Liver (tissue), 3 donors: ENCODE results near the gene TRMT61A.

Source experiments
- CTCF ChIP-seq: fragments of 150-350 bp; IDR thresholded peaks from 2 replicates; pipeline ENCODE4 v1.5.1; 2017; ENCODE audit warnings: improper control_type of control experiment, low read depth, low read length; ENCODE audit not compliant: missing input control
- EGR1 ChIP-seq, 2 donors: IDR thresholded peaks; 2 replicates each; pipeline ENCODE4 v1.6.1; 2016 to 2018; ENCODE audit warnings: antibody characterized with exemption in 2 of 2, low read depth in 2 of 2
- JUND ChIP-seq, 2 donors: IDR thresholded peaks; 2 replicates each; pipeline ENCODE4 v1.6.1; 2016; ENCODE audit warnings: antibody characterized with exemption in 2 of 2
- NR2F2 ChIP-seq: IDR thresholded peaks from 2 replicates; pipeline ENCODE4 v1.6.1; 2016; ENCODE audit warnings: antibody characterized with exemption
- RAD21 ChIP-seq, 2 donors: IDR thresholded peaks; 2 replicates each; pipeline ENCODE4 v1.6.1; 2016; ENCODE audit warnings: antibody characterized with exemption in 2 of 2, mild to moderate bottlenecking in 2 of 2
- RXRA ChIP-seq, 2 donors: IDR thresholded peaks; 2 replicates each; pipeline ENCODE4 v1.6.1; 2017 to 2018; ENCODE audit warnings: antibody characterized with exemption in 2 of 2, mild to moderate bottlenecking in 1 of 2
- SP1 ChIP-seq: IDR thresholded peaks from 2 replicates; pipeline ENCODE4 v1.6.1; 2018; ENCODE audit warnings: antibody characterized with exemption, mild to moderate bottlenecking
- TF ChIP-seq, protein P1 (sequence below): IDR thresholded peaks from 2 replicates; pipeline ENCODE4 v1.6.1; 2016; ENCODE audit warnings: antibody characterized with exemption
- TF ChIP-seq, protein P2 (sequence below): IDR thresholded peaks from 2 replicates; pipeline ENCODE4 v1.6.1; 2016; ENCODE audit warnings: antibody characterized with exemption
- TF ChIP-seq, protein P3 (sequence below): IDR thresholded peaks from 2 replicates; pipeline ENCODE4 v1.6.1; 2016; ENCODE audit warnings: antibody characterized with exemption
- donor health status: healthy.
- donor health status: healthy.

- no peak for TF ChIP-seq CTCF
- TF ChIP-seq, protein P1, sequence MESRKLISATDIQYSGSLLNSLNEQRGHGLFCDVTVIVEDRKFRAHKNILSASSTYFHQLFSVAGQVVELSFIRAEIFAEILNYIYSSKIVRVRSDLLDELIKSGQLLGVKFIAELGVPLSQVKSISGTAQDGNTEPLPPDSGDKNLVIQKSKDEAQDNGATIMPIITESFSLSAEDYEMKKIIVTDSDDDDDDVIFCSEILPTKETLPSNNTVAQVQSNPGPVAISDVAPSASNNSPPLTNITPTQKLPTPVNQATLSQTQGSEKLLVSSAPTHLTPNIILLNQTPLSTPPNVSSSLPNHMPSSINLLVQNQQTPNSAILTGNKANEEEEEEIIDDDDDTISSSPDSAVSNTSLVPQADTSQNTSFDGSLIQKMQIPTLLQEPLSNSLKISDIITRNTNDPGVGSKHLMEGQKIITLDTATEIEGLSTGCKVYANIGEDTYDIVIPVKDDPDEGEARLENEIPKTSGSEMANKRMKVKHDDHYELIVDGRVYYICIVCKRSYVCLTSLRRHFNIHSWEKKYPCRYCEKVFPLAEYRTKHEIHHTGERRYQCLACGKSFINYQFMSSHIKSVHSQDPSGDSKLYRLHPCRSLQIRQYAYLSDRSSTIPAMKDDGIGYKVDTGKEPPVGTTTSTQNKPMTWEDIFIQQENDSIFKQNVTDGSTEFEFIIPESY = no peak
- TF ChIP-seq, protein P2, sequence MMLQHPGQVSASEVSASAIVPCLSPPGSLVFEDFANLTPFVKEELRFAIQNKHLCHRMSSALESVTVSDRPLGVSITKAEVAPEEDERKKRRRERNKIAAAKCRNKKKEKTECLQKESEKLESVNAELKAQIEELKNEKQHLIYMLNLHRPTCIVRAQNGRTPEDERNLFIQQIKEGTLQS = no peak
- no peak for TF ChIP-seq JUND (IDR thresholded peaks at IDR 0.05)
- no peak for TF ChIP-seq NR2F2
- TF ChIP-seq RAD21 (IDR thresholded peaks at IDR 0.05) = no peak
- TF ChIP-seq, protein P3, sequence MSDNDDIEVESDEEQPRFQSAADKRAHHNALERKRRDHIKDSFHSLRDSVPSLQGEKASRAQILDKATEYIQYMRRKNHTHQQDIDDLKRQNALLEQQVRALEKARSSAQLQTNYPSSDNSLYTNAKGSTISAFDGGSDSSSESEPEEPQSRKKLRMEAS = no peak
- TF ChIP-seq EGR1 (IDR thresholded peaks at IDR 0.05; ENCODE audit: low read depth in 2 of 2) = no peak
- no peak for TF ChIP-seq RXRA (IDR thresholded peaks at IDR 0.05)
- TF ChIP-seq SP1 = no peak
Observed at GRCh38 chr14:103520269-103520656, 8.7 kb upstream of the TRMT61A start.
